Daoy (cell line): ENCODE data around the gene THSD7A. TPM values are rescaled to one million over a fixed set of nuclear protein-coding genes. Genes with fewer than 3 reads are reported as not detected.
A peak's percentile ranks its signal among the peaks of the same experiment; 100 is the strongest.

Experiments used
- DNase-seq: peaks from one replicate; pipeline ENCODE4 v3.0.0-alpha.2; 2015; ENCODE audit warnings: low read depth
- total RNA-seq: library from RNA; depleted of rRNA; stranded (reverse); fragments of >200 nt; shearing (Covaris generic); gene quantifications from 2 replicates; pipeline ENCODE4 v1.2.3, GENCODE V29; 2014

Gene THSD7A
- total RNA-seq, 1 experiment from 2014 or later: 0.11 TPM

DNA sequence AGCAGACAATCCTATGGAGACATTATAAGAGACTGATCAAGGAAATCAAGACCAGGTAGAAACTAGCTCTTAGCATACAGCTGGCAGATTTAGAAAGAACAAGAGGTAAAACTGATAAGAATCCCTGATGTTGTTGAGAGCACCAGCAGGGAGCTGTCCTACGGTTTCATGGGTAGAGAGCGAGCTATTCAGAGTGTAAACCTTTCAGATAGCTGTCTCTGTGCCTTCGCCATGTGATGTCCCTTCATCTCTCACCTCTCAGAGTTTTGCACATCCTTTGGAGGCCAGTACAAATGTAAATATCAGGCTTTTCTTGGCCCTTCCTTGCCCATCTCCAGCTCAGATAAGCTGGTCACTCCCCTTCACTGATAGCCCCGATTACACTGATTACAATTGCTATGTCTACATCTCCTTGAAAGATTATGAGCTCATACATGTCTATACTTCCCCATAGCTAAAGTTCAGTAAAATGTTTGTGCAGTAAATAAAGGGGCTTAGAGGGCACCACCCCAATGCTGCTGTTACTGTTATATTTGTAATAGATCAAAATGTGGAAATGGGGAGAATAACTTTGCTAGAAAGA is 21.9 kb downstream of the THSD7A start:
- DNase-seq: no peak

DNA sequence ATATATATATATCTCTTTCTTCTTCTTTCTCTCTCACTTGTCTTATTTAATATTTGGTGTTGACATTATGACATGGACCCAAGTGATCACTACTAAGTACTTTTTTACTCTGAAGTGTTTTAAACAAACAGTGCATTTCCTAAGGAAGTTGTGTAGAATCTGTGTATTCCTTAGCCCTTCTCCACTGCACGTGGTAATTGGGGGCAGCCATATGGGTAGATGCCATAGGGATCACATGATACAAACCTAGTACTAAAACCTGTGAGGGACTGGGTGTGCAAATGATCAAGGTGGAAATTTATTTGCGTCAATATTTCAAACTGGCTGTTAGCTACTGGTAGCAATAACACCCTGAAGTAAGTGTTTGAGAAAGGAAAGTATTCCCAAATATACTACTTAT is 25.0 kb downstream of the THSD7A start:
- DNase-seq: no peak

DNA sequence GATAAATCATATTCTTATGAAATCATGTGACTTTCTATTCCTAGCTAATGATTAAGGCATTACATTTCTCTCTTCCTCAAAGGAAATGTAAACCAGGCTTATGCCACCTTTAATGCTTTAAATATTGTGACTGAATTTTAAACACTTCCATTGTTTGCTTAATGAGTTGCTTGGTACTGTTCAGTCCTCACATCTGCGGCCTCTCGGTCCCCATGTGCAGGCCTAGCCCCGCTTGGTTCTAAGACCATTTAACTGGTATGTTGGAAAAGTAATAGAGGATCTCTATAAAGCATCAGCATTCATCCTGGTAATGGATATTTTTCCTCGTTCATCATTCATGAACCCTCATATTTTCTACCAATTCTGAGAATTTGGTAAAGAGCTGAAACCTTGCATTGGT is 27.4 kb downstream of the THSD7A start:
- no peak for DNase-seq

DNA sequence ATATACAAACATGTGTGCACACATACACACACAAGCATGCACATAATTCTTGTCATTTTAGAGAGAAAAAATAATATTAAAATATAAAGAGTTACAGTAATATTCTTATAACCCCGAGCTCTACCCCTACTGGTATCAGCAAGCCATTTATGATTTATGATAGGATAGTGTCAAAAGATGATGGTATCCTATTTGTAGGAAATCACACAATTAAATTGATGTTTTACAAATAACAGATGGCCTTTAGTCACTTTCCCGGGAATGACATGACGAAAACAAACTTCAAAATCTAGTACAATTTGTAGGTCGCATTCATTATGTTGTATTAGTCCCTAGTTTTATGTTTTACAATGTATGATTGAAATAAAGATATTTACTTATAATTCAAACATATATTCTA is 36.8 kb downstream of the THSD7A start:
- no peak for DNase-seq

DNA sequence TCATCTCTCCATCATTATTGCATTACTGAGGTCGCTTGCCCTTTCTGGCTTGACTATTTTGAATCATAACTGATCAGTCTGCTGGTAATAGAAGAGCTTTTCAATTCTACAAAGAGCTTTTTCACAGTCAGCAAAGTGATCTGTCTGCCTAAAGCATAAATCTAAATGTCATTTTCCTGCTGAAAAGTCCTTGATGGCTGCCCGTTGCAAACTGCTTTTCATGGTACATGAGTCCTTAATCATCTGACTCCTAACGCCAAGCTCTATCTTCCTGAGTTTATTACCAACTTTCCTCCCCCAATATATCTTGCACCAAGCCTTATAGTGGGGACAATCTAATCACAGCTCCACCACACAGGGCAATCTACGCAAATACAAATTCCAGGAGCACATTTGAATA is 39.8 kb downstream of the THSD7A start:
- no peak for DNase-seq

DNA sequence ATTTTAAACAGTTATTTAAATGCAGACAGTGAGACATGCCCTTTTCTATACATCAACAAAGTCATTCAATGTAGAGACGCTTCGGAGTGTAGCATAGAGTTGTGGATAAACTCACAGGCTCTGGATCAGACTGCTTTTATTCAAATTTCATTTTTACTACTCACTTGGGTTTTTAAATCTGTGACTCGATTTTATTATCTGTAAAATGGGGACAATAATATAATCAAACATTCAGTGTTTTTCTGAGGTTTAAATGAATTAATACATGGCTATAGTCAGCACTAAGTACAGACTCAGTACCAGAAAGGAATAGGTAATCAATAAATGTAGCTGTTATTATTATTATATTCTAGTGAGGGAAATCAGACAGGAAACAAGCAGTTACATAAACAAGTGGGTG is 43.4 kb downstream of the THSD7A start:
- no peak for DNase-seq

DNA sequence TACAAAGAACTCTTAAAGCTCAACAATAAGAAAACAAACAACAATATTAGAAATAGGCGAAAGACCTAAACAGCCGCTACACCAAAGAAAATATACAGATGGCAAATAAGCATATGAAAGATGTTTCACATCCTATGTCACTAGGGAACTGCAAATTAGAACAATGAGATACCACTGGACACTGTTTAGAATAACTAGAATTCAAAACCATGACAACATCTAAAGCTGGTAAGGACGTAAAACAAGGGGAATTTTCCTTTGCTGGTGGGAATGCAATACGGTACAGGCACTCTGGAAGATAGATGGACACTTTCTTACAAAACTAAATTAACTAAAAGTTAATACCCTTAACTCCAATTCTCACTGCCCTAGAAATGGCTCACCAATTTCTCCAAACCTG is 44.5 kb downstream of the THSD7A start:
- DNase-seq: no peak

DNA sequence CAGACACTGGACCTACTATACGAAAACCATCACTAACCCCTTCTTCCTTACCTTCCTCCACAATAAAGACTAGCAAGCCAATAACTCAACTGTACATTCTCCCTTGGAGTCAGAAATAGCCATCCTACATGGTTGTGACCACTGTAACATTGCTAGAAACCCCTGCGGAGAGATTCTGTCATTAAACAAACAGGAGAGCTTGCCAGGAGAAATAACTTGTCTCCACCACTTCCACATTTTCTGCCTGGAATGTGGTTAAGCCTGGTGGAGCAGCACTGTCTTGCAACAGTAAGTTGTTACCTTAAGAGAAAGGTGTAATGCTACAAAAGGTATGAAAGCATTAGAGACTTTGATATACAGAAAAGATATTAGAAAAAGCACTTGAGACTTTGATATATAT is 45.8 kb downstream of the THSD7A start:
- peak; percentile 84 for DNase-seq

DNA sequence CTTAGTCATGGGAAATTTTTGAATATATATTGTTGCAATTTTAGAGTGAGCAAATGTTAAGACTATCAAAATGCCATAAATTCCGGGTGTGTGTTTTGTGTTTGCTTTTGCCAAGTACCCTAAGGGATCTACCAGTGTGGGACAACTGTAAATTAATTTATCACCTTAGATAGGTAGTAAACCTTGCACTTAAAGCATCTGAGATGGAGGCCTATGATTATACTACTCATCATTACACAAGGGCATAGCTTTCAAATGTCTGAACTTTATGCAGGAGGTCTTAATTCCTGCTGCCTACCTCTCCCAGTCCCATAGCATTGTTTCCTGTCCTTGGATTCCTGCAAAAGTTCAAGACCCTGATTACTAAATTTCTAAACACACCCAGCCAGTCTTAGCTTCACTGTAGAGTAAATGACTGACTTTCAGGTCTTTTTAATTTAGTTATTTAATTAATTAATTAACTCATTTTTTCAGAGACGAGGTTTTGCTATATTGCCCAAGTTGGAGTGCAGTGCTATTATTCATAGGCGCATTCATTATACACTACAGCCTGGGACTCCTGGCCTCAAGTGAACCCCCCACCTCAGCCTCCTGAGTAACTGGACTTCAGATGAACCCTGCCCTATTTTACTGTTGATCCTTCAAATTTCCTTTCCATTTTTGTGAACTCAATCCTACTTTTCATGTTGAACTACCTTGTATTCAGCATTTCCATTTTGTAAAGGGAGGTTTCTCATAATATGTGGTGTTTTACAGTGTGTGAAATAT is 47.0 kb downstream of the THSD7A start:
- DNase-seq: no peak

DNA sequence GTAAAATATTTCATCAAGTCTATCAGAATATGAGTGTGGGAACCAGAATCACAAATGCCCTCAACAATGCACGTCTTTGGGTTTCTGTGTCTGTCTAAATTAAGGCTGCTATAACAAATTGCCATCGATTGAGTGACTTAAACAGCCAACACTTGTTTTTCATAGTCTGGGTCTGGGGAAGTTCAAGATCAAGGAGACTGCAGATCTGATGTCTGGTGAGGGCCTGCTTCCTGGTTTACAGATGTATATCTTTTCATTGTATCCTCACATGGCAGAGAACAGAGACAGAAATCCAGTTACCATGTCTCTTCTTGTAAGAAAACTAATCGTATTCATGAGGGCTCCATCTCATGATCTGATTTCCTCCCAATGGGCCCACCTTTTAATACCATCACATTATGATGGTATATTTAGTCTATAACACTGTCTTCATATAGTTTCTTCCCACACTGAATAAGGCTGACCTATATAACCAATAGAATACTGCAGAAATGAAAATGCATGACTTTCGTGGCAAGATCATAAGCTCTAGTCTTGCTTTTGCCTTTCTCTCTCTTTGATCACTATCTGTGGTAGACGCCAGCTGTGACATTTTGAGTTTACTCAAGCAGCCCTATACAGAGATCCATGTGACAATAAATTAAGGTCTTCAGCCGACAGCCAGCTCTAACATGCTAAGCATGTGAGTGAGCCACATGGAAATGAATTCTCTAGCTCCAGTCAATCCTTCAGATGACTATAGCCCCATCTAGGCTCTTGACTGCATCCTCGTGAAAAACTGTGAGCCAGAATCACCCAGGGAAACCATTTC is 51.9 kb downstream of the THSD7A start:
- DNase-seq: no peak

DNA sequence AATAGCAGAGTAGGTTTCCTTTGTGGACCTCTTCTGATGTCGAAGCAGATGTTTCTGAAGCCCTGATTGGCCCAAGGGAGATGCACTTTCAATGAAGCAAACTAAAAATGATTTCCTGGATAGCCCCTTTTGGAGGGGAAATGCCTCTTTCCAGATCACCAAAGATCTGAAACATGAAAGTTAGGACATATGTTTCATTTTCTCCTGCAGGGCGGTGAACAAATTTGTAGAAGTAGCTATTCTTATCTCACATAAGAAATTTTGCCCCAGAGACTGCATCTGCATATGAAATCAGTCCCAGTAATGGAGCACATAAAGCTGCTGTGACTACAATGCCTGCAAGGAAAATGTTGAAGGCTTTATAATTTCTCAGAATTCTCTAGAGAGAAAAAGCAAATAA is 56.0 kb downstream of the THSD7A start:
- no peak for DNase-seq

DNA sequence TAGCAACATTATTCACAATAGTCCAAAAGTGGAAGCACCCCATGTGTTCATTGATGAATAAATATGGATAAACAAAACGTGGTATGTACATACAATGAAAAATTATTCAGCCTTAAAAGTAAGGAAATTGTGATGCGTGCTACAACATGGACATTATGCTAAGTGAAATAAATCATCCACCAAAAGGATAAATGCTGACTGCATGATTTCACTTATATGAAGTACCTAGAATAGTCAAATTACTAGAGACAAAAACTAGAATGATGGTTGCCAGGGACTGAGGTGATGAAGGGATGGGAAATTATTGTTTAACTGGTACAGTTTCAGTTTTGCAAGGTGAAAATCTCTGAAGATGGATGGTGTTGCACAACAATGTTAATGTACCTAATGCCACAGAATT is 56.6 kb downstream of the THSD7A start:
- no peak for DNase-seq

DNA sequence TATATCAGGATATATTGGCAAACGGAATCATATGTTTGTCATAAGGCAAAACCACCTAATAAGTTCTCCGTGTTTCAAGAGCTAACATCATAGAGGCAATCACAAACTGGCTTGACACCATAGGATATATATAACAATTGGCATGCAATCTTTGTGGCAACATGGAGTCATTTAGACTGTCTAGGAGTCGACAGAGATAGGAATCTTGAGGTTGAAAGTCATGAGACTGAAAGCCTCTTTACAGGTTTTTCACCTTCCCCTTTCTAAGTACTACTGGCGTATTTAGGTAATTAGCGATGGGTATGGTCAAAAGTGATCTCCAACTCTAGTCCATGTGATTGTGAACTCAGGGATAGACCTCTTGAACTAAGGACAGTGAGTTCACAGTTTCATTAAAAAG is 63.7 kb downstream of the THSD7A start:
- no peak for DNase-seq

DNA sequence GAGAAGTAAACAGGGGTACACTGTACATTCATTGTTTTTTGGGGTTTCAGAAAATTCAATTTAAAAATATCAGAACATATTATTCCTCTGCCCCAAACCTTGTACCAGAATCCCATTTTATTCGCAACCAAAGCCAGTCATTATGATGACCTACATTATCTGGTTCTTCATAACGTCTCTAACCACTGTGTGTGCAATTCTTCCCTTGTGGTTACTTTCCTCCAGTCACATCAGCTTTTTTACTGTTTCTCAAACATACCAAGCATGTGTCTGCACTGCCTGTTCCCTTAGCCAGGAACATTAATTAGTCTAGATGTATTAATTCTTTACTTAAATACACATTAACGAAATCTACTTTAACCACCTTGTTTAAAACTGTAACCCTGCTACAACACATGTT is 64.8 kb downstream of the THSD7A start:
- no peak for DNase-seq

DNA sequence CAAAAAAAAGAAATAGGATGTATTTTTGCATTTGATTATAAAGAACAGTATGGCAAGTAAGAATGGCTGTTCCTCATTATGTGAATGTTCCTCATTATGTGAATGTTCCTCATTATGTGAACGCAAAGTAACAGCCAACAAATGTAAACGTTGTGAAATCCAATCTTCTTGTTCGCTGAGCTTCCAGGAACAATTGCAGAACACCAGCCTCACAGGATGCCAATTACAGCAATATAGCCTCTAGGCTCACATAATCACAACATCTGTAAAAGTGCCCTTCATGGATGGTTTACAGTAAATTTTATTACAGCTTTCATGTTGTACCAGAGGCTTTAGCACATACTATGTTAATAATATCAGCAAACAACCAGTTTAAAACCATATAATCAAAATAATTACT is 71.6 kb downstream of the THSD7A start:
- DNase-seq: no peak

DNA sequence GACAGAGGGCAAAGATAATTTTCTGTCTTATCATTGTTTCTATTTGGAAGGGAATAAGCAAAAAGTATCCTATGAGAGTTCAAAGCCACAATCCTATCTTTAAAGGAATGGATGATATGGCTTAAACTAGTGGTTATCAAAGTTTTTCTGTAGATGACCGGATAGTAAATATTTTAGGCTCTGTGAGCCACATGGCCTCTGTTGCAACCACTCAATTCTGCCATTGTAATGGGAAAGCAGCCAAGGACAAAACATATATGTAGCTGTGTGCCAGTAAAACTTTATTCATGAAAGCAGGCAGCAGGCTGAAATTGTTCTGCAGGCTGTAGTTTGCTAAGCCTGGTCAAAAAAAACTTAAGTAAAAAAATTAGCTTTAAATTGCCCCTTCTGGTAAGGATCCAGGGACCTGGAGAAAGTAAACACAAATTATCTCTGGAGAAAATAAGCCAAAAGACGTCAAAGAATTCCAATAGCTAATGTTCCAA is 73.3 kb downstream of the THSD7A start:
- DNase-seq: no peak

DNA sequence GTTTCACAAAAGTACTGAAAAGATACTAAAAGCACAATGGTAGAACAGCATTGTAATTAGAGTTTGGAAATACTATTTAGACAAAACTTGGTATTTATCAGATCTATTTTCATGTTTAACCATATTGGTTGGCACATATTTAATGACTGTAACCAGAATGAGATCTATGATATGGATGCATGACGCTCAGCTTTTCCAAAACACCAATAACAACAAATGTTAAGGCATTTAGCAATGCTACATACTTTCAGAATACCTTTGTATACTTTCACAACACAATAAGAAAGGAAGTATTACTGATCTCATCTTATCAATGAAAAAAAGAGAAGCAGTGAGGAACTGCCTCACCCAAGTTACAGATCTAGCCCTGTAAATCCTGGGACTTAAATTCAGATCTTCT is 74.8 kb downstream of the THSD7A start:
- no peak for DNase-seq

DNA sequence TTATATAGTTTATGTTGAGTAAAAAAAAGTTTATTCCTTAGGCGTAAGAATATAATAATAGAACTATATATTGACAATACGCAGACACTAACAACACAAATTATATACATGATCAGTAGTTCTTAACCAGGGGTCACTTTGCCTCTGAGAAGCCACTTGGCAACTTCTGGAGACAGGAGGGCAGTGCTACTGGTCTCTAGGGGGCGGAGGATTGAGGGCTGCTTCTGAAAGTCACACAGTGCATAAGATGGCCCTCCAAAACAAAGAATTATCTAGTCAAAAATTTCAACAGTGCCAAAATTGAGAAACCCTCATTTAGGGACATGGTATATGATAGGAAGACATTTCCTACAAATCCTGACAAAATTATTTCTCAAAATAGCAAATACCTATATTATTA is 77.1 kb downstream of the THSD7A start:
- DNase-seq: no peak

DNA sequence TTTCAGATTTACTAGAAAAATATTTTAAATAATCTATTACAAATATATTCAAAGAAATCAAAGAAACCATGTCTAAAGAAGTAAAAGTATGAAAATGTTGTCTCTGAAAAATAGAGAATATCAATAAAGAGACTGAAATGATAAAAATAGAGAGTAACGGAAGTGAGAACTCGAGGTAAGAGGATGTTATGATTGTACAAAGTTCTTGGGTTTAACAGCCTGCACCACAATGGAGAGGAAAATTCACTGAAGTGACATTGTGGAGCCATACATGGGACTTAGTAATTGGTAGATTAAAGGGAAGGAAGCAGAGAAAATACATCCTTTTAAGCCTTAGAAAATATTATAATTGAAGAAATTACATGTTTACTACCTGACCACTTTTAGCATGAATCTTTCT is 77.9 kb downstream of the THSD7A start:
- DNase-seq: no peak

DNA sequence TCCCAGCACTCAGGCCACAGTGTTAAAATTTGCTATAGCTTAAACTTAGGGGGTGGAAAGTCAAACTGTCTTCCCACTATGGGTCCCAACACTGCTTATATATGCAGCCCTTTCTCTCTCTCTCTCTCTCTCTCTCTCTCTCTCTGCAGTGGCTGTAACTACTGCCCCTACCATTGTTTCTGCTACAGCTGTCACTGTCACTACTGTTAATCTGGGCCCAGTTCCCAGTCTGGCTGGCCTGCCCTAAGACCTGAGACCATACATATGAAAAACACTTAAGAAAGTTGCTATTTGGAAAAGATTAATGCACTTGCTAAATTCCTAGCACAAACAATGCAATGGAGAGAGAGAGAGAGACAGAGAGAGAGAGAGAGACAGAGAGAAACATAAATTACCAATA is 78.6 kb downstream of the THSD7A start:
- DNase-seq: no peak

DNA sequence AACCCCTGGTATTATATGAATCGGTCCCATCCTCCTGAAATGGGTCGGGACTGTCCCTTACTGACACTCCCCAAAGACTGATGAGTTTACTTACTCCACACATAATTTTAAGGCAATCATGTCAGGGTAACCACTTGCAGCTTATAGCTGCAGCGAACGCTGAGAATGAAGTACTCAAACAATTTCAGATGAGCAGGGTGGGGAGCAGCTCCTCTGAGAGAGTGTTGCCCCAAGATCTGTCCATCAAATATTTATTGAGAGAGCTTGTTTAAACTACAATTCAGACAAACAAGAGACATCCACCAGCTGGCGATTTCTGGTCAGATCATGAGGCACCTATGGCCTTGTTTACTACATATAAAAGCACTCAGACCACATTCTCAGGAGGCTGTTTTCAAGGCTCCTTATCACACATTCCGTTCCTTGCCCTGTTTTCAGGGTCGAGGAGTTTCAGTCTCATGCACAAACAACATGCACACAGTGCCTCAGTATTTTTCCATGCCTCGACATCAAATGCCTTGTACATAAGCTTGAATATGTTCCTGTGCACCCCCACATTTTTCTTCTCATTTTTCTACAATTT is 80.1 kb downstream of the THSD7A start:
- DNase-seq: no peak

DNA sequence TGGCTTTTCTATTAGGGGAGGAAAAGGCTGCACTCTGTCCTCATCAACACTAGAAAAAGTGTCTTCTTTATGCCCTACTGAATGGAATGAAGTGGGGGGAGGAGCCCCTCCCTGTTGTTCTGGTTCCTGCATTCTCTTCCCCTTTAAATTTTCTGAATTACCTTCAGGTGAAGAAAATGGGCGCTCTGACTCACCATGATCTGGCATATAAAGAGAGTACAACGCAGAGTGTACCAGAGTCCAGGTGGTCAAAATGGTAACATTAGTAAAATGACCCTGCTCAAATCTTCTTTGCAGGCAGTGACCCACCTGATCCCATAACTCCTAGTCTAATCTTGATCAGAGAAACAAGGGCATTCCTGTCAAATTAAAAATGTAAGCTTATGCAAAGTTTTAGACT is 80.7 kb downstream of the THSD7A start:
- no peak for DNase-seq

DNA sequence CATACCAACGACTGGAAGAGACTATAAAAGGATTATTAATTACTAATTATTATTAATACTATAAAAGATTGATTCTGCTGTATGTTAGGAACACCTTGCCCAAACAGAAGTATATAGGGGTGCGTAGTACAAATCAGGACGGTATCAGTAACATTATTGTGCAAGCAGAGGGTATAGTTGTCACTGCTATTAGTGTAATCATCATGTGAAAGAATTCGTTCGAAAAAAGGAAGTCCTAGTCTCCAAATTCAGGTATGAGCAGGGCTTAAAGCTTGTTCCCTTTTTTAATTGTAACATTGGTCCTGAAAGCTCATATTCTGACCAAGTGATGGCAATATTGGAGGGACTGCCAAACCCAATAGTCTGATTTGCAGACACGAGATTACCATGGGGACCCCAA is 81.8 kb downstream of the THSD7A start:
- DNase-seq: no peak
